ENCODE data around the gene GLRA2. TPM values are rescaled to one million over a fixed set of nuclear protein-coding genes. Genes with fewer than 3 reads are reported as not detected.

The GLRA2 gene
- total and polyA plus RNA-seq, 4 donors, result not detected

GRCh38 chrX:14616836-14617235 lies 87.5 kb downstream of the GLRA2 start:
- Histone ChIP-seq H3K4me1 (ENCODE audit: control insufficient read depth in 4 of 4, insufficient read depth in 4 of 4, low read length in 3 of 4) (no peaks in the 10 kb centered on the region), H3K27me3 (ENCODE audit: control insufficient read depth in 4 of 4, insufficient read depth in 4 of 4, low read length in 3 of 4) (no peaks in the 10 kb centered on the region), H3K9me3 (ENCODE audit: control insufficient read depth in 4 of 4, low read length in 3 of 4) (no peaks in the 10 kb centered on the region), H3K9ac (ENCODE audit: low read depth in 1 of 2, low read length in 2 of 2) (no peak overlapping the region), H3K4me3 (ENCODE audit: low read depth in 1 of 3, low read length in 3 of 3) (no peak overlapping the region), H3K36me3 (ENCODE audit: control insufficient read depth in 4 of 4, insufficient read depth in 3 of 4, low read depth in 1 of 4, low read length in 3 of 4) (no peaks in the 10 kb centered on the region), H3K27ac (ENCODE audit: low read depth in 1 of 2, low read length in 2 of 2) (no peak overlapping the region)
- TF ChIP-seq FOXA2 (IDR thresholded peaks at IDR 0.05) (no peak), NR2F2 (IDR thresholded peaks at IDR 0.05) (no peak), SP1 (IDR thresholded peaks at IDR 0.05) (no peak), TAF1 (conservative IDR thresholded peaks at IDR 0.05) (no peak), ATF3 (IDR thresholded peaks at IDR 0.05) (no peak), MAX (IDR thresholded peaks at IDR 0.05) (no peak), RAD21 (IDR thresholded peaks at IDR 0.05) (no peak), ZBTB33 (IDR thresholded peaks at IDR 0.05) (no peak), EGR1 (IDR thresholded peaks at IDR 0.05; ENCODE audit: low read depth in 2 of 2) (no peak), HNF4A (conservative IDR thresholded peaks at IDR 0.05) (no peak)
- no peak for DNase-seq (ENCODE audit: low spot score)
- WGBS, result 55% methylated on average over 4 of the region's 4 CpGs

- Histone ChIP-seq H3K4me3 (ENCODE audit: low read depth in 1 of 3, low read length in 3 of 3) (no peak overlapping the region), H3K9me3 (ENCODE audit: control insufficient read depth in 4 of 4, low read length in 3 of 4) (no peaks in the 10 kb centered on the region), H3K27me3 (ENCODE audit: control insufficient read depth in 4 of 4, insufficient read depth in 4 of 4, low read length in 3 of 4) (no peaks in the 10 kb centered on the region), H3K9ac (ENCODE audit: low read depth in 1 of 2, low read length in 2 of 2) (no peak overlapping the region), H3K27ac (ENCODE audit: low read depth in 1 of 2, low read length in 2 of 2) (no peak overlapping the region), H3K4me1 (ENCODE audit: control insufficient read depth in 4 of 4, insufficient read depth in 4 of 4, low read length in 3 of 4) (no peaks in the 10 kb centered on the region), H3K36me3 (ENCODE audit: control insufficient read depth in 4 of 4, insufficient read depth in 3 of 4, low read depth in 1 of 4, low read length in 3 of 4) (no peaks in the 10 kb centered on the region)
- DNase-seq (ENCODE audit: low spot score), result no peak
- no peak for TF ChIP-seq HNF4G (IDR thresholded peaks at IDR 0.05)
- no peak for TF ChIP-seq JUND (IDR thresholded peaks at IDR 0.05)
- TF ChIP-seq REST (IDR thresholded peaks at IDR 0.05), result no peak
- TF ChIP-seq RAD21 (IDR thresholded peaks at IDR 0.05), result no peak
- TF ChIP-seq ZBTB33 (IDR thresholded peaks at IDR 0.05), result no peak
- 71% methylated on average over 5 of the region's 5 CpGs for WGBS
Observed at GRCh38 chrX:14618177-14618965, 89.0 kb downstream of the GLRA2 start.
